Panc1 (cell line): ENCODE data around the gene PDGFD. TPM values are rescaled to one million over a fixed set of nuclear protein-coding genes. Genes with fewer than 3 reads are reported as not detected.

Source experiments
- ATAC-seq: fragments of 200-7000 bp; cut with Tn5 transposase; 2 replicates; pipeline ENCODE4 v1.9.1; 2020; ENCODE audit warnings: mild to moderate bottlenecking, moderate library complexity
- BruUV-seq: library from RNA; stranded (reverse); fragments of 400-500 nt; replicated peaks from 2 replicates; lab custom pipeline; 2021; lab: Mats Ljungman, UMichigan
- CTCF ChIA-PET: fragments of 300-600 bp; sonication (Branson Sonifier 250); formaldehyde crosslinking; loops from one replicate; lab custom pipeline; 2022; ENCODE audit warnings: antibody characterized with exemption; lab: Charles Lee
- POLR2A ChIA-PET: fragments of 300-600 bp; sonication (Branson Sonifier 250); formaldehyde crosslinking; loops from one replicate; lab custom pipeline; 2022; ENCODE audit warnings: antibody characterized with exemption; lab: Charles Lee
- DNase-seq: peaks from one replicate; pipeline ENCODE4 v3.0.0-alpha.2; 2010; ENCODE audit warnings: low read depth, low spot score
- H3K27ac ChIP-seq: 2 replicates; pipeline ENCODE4 v1.5.1; 2011; ENCODE audit warnings: mild to moderate bottlenecking, low read length, inconsistent platforms
- H3K27me3 ChIP-seq: fragments of 200-500 bp; sonication (Bioruptor generic); 2 replicates; pipeline ENCODE4 v1.6.0; 2014; ENCODE audit warnings: low read length, inconsistent platforms; ENCODE audit not compliant: control insufficient read depth, insufficient read depth
- H3K36me3 ChIP-seq: fragments of 200-500 bp; sonication (Bioruptor generic); 2 replicates; pipeline ENCODE4 v1.5.1; 2014; ENCODE audit warnings: inconsistent platforms, mild to moderate bottlenecking, low read length, moderate library complexity; ENCODE audit not compliant: control insufficient read depth, insufficient read depth
- H3K4me1 ChIP-seq: 2 replicates; pipeline ENCODE4 v1.5.1; 2011; ENCODE audit warnings: inconsistent platforms, mild to moderate bottlenecking, low read length, moderate library complexity; ENCODE audit not compliant: control insufficient read depth, insufficient read depth
- H3K4me3 ChIP-seq, 2 experiments: 2 replicates each; pipeline ENCODE4 v1.5.1; 2011 to 2012; ENCODE audit warnings: low read depth in 2 of 2, low read length in 2 of 2, mild to moderate bottlenecking in 2 of 2, inconsistent platforms in 1 of 2, moderate library complexity in 1 of 2
- H3K9me3 ChIP-seq: fragments of 200-500 bp; sonication (Bioruptor generic); 2 replicates; pipeline ENCODE4 v1.5.1; 2014; ENCODE audit warnings: low read depth, mild to moderate bottlenecking, inconsistent platforms, low read length, moderate library complexity; ENCODE audit not compliant: control insufficient read depth, insufficient read depth
- POLR2AphosphoS5 ChIP-seq: IDR thresholded peaks from 2 replicates; pipeline ENCODE4 v1.6.1; 2012; ENCODE audit warnings: mild to moderate bottlenecking, low read depth, low read length, moderate library complexity
- REST ChIP-seq, 2 experiments: IDR thresholded peaks; 2 replicates each; pipeline ENCODE4 v1.6.1; 2011 to 2012; ENCODE audit warnings: low read depth in 2 of 2, control low read depth in 1 of 2, low read length in 1 of 2, mild to moderate bottlenecking in 1 of 2, moderate library complexity in 1 of 2; ENCODE audit not compliant: insufficient read depth in 1 of 2
- SIN3A ChIP-seq: IDR thresholded peaks from 2 replicates; pipeline ENCODE4 v1.6.1; 2012; ENCODE audit warnings: low read depth, mild to moderate bottlenecking, low read length, moderate library complexity, borderline replicate concordance; ENCODE audit not compliant: insufficient read depth
- TCF7L2 ChIP-seq: IDR thresholded peaks from 2 replicates; pipeline ENCODE4 v1.6.1; 2011; ENCODE audit warnings: mild to moderate bottlenecking, low read depth, low read length, inconsistent platforms
- in situ Hi-C: cut with HindIII; loops from 2 replicates; pipeline ENCODE4 v1.10.0; 2016; ENCODE audit warnings: low sequenced_read_pairs, low pct_unique_long_range_greater_than_20kb
- intact Hi-C: fragments of 100-400 bp; cut with micrococcal nuclease; formaldehyde crosslinking; loops from one replicate; pipeline ENCODE4 v1.10.0; 2022; ENCODE audit not compliant: unreplicated experiment
- total RNA-seq: library from RNA; stranded (reverse); gene quantifications from one replicate; pipeline ENCODE4 v1.2.1, GENCODE V29; 2021; ENCODE audit not compliant: unreplicated experiment
- TF ChIP-seq, protein P1 (sequence below): fragments of 450-650 bp; IDR thresholded peaks from 2 replicates; pipeline ENCODE4 v1.5.1; 2017; ENCODE audit warnings: mild to moderate bottlenecking

PDGFD gene
- total RNA-seq, 1 experiment from 2014 or later: 1.3 TPM

GRCh38 chr11:104064034-104064630 is 99.8 kb downstream of the PDGFD start:
- in situ Hi-C loops (no loop called here), intact Hi-C loops (no loop called here)
- no peaks in the 10 kb centered on the region for H3K4me1 ChIP-seq

DNA sequence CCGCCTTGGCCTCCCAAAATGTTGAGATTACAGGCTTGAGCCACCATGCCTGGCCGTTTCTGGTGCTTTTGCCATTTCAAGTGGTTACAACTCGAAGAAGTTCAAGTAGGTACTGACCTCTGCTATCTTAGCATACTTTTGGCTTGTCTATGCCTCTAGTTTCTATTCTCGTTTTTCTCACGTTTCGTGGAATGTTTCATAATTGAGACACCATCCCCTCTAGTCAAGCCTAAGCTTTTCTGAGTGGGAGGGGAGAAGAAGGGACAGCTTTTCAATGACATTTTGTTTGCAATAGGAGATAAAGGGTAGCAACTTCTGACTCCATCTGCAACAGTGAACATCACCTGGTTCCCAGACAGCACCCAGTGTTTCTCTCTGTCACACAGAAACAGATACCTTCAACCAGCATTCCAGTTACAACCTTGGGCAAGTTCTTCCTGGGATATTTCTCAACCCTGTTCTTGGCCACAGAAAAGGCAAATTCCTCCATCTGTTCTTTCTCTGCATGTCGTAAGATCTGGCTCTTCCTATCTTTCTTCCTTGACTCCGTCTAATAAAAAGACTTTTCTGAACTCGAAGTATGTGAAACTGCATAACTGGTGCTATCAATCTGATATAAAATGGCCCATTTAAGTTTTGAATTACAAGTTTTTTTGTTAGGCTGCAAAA is 102.0 kb downstream of the PDGFD start:
- H3K36me3 ChIP-seq: no peaks in the 10 kb centered on the region
- no peak overlapping the region for H3K27ac ChIP-seq
- DNase-seq: no peak
- no peak overlapping the region for H3K4me3 ChIP-seq
- intact Hi-C loops (no loop called here), in situ Hi-C loops (no loop called here)
- TF ChIP-seq SIN3A (no peak), POLR2AphosphoS5 (no peak), REST (IDR thresholded peaks at IDR 0.05; ENCODE audit: insufficient read depth in 1 of 2, low read depth in 2 of 2, low read length in 1 of 2) (no peak), TCF7L2 (no peak)
- TF ChIP-seq, protein P1, sequence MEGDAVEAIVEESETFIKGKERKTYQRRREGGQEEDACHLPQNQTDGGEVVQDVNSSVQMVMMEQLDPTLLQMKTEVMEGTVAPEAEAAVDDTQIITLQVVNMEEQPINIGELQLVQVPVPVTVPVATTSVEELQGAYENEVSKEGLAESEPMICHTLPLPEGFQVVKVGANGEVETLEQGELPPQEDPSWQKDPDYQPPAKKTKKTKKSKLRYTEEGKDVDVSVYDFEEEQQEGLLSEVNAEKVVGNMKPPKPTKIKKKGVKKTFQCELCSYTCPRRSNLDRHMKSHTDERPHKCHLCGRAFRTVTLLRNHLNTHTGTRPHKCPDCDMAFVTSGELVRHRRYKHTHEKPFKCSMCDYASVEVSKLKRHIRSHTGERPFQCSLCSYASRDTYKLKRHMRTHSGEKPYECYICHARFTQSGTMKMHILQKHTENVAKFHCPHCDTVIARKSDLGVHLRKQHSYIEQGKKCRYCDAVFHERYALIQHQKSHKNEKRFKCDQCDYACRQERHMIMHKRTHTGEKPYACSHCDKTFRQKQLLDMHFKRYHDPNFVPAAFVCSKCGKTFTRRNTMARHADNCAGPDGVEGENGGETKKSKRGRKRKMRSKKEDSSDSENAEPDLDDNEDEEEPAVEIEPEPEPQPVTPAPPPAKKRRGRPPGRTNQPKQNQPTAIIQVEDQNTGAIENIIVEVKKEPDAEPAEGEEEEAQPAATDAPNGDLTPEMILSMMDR: no peak
- H3K9me3 ChIP-seq: no peaks in the 10 kb centered on the region
- H3K4me1 ChIP-seq: no peaks in the 10 kb centered on the region
- no TSS peak for BruUV-seq
- ChIA-PET CTCF (no interaction called here), POLR2A (no interaction called here)
- H3K27me3 ChIP-seq: no peaks in the 10 kb centered on the region
- ATAC-seq: no peak

More at GRCh38 chr11:104064034-104064630, 99.8 kb downstream of the PDGFD start:
- ATAC-seq (no peak), DNase-seq (no peak)
- no peaks in the 10 kb centered on the region for H3K36me3 ChIP-seq
- H3K27ac ChIP-seq: no peak overlapping the region
- ChIA-PET POLR2A (no interaction called here), CTCF (no interaction called here)
- BruUV-seq: no TSS peak
- TF ChIP-seq POLR2AphosphoS5 (no peak), TCF7L2 (no peak), REST (IDR thresholded peaks at IDR 0.05; ENCODE audit: insufficient read depth in 1 of 2, low read depth in 2 of 2, low read length in 1 of 2) (no peak), SIN3A (no peak)
- TF ChIP-seq, protein P1: no peak
- H3K27me3 ChIP-seq: no peaks in the 10 kb centered on the region
- H3K4me3 ChIP-seq: no peak overlapping the region
- H3K9me3 ChIP-seq: no peaks in the 10 kb centered on the region
